H54 (cell line): ENCODE results near the gene RAB31.
"Not testable (repeated sequence)": the region's sequence is repeated elsewhere in the genome, so short reads cannot be mapped to it uniquely, and the experiment has no call there.

Source experiments
- DNase-seq: peaks from one replicate; pipeline ENCODE4 v3.0.0; 2011; ENCODE audit warnings: low spot score, mixed read lengths; ENCODE audit not compliant: insufficient read length
- FAIRE-seq: peaks from 3 replicates; lab custom pipeline; 2011; peaks lifted over from hg19 to GRCh38; lab: Jason Lieb, UNC
- POLR2A ChIP-seq: IDR thresholded peaks from 2 replicates; pipeline ENCODE4 v1.6.1; 2011; ENCODE audit warnings: low read depth, mild to moderate bottlenecking, low read length

RAB31 gene

DNA sequence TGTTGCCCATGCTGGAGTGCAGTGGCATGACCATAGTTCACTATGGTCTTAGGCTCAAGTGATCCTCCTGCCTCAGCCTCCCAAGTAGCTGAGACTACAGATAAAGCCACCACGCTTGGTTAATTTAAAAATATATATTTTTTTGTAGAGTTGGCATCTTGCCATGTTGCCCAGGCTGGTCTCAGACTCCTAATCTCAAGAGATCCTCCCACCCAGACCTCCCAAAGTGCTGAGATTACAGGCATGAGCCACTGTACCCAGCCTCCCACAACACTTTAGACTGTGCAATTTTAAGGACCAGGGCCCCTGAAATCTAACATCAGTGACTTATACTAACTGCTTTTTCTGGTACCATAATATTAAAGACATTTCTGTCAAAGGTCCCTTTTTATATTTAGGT, 182.9 kb downstream of the RAB31 start:
- FAIRE-seq (no peak), DNase-seq (no peak)
- no peak for TF ChIP-seq POLR2A

- FAIRE-seq, DNase-seq: not testable (repeated sequence)
These were observed 183.4 kb downstream of the RAB31 start for GRCh38 chr18:9891515-9891914.

DNA sequence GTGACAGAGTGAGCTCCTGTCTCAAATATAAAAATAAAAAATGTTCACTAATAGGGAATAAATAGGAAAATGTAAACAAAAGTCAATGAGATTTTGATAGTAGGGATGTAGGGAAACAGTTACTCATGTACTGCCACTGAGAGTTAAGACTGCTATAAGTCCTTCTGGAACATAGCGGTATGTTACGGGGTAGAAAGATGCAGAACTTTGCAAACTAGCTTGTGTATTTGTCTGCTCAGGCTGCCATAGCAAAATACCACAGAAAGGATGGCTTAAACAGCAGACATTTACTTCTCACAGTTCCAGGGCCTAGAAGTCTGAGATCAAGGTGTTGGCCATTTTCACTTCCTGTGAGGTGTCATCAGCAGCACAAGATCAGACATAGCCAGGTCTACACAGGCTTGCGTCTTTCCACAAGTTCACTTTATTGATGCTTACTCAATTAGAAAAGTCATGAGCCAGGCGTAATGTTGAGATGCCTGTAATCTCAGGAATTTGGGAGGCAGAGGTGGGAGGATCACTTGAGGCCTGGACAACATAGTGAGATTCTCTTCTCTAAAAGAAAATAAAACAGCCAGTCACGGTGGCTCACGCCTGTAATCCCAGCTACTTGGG, 186.5 kb downstream of the RAB31 start:
- DNase-seq (no peak), FAIRE-seq (no peak)
- no peak for TF ChIP-seq POLR2A

- TF ChIP-seq POLR2A, result no peak
- DNase-seq, result no peak
- FAIRE-seq, result no peak
These were observed 189.0 kb downstream of the RAB31 start for GRCh38 chr18:9897129-9897528.

DNA sequence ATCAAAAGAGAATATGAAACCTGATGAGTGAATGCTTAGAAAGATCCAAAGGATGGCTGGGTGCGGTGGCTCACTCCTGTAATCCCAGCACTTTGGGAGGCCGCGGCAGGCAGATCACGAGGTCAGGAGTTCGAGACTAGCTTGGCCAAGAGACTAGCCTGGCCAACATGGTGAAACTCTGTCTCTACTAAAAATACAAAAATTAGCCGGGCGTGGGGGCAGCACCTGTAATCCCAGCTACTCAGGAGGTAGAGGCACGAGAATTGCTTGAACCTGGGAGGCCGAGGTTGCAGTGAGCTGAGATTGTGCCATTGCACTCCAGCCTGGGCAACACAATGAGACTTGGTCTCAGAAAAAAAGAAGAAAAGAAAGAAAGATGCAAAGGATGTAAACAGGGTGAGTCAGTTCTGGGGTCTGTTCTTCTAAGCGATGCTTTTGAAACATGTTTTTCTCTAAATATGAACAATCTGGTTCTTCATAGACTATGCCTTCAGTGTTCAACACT, 189.7 kb downstream of the RAB31 start:
- not testable (repeated sequence) for FAIRE-seq, DNase-seq

- FAIRE-seq, result peak; percentile 20
- no peak for DNase-seq
These were observed 190.9 kb downstream of the RAB31 start for GRCh38 chr18:9898792-9899549.

DNA sequence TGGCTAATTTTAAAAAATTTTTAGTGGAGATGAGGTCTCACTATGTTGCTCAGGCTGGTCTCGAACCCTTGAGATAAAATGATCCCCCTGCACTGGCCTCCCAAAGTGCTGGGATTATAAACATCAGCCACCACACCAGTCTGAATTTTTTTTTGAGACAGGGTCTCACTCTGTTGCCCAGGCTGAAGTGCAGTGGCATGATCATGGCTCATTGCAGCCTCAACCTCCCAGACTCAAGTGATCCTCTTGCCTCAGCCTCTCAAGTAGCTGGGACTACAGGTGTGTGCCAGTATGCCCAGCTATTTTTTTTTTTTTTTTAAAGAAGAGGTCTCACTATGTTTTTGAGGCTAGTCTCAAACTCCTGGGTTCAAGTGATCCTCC, 191.4 kb downstream of the RAB31 start:
- not testable (repeated sequence) for FAIRE-seq, DNase-seq

More at GRCh38 chr18:9898792-9899549, 190.9 kb downstream of the RAB31 start:
- TF ChIP-seq POLR2A, result no peak

- no peak for TF ChIP-seq POLR2A
- DNase-seq (no peak), FAIRE-seq (no peak)
These were observed 192.6 kb downstream of the RAB31 start for GRCh38 chr18:9900699-9901098.

GRCh38 chr18:9901377-9901776, 193.3 kb downstream of the RAB31 start:
- no peak for TF ChIP-seq POLR2A
- peak; percentile 20 for FAIRE-seq

DNA sequence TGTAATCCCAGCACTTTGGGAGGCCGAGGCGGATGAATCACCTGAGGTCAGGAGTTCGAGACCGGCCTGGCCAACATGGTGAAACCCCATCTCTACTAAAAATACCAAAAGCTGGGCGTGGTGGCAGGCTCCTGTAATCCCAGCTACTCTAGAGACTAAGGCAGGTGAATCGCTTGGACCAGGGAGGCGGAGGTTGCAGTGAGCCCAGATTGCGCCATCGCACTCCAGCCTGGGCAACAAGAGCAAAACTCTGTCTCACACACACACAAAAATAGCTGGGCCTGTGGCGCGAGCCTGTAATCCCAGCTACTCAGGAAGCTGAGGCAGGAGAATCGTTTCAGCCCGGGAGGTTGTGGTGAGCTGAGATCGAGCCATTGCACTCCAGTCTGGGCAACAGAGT, 194.2 kb downstream of the RAB31 start:
- DNase-seq, FAIRE-seq: not testable (repeated sequence)

More at GRCh38 chr18:9901377-9901776, 193.3 kb downstream of the RAB31 start:
- DNase-seq, result no peak

DNA sequence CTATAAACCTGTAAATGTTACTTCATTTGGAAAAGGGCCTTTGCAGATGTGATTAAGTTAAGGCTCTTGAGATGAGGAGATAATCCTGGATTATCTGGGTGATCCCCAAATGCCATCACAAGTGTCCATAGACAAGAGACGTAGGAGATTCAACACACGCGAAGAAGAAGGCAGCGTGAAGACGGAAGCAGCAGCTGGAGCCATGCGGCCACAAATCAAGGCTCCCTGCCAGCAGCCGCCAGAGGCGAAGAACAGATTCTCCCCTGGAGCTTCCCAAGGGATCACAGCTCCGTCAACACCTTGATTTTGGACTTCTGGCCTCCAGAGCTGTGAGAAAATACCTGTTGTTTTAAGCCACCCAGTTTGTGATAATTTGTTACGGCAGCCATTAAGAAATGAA, 194.7 kb downstream of the RAB31 start:
- DNase-seq (no peak), FAIRE-seq (no peak)
- TF ChIP-seq POLR2A, result no peak

- TF ChIP-seq POLR2A, result no peak
- DNase-seq, result no peak
These were observed 197.4 kb downstream of the RAB31 start for GRCh38 chr18:9905401-9905922.

GRCh38 chr18:9906481-9906880, 198.4 kb downstream of the RAB31 start:
- DNase-seq, result no peak
- no peak for FAIRE-seq
- no peak for TF ChIP-seq POLR2A

More at GRCh38 chr18:9905401-9905922, 197.4 kb downstream of the RAB31 start:
- FAIRE-seq, result no peak

- no peak for TF ChIP-seq POLR2A
- FAIRE-seq, result no peak
These were observed 199.8 kb downstream of the RAB31 start for GRCh38 chr18:9907867-9908266.

More at GRCh38 chr18:9907867-9908266, 199.8 kb downstream of the RAB31 start:
- DNase-seq, result no peak
